ACC112 (cell line): ENCODE measurements around the gene TAC4.
A peak's percentile ranks its signal among the peaks of the same experiment; 100 is the strongest.

Source experiments
- H2AFZ ChIP-seq: fragments of 200-600 bp; sonication (generic); one replicate; pipeline ENCODE4 v1.6.0; 2017; ENCODE audit warnings: antibody characterized with exemption, low read length; ENCODE audit not compliant: unreplicated experiment
- H3K27ac ChIP-seq: fragments of 200-600 bp; sonication (generic); 2 replicates; pipeline ENCODE4 v1.5.1; 2014; ENCODE audit warnings: low read depth, mild to moderate bottlenecking, antibody characterized with exemption, low read length, moderate library complexity
- H3K27me3 ChIP-seq: fragments of 200-600 bp; sonication (generic); 2 replicates; pipeline ENCODE4 v1.6.1; 2014; ENCODE audit warnings: mild to moderate bottlenecking, antibody characterized with exemption, low read length, moderate library complexity, mixed read lengths; ENCODE audit not compliant: insufficient read depth
- H3K36me3 ChIP-seq: fragments of 200-600 bp; sonication (generic); 2 replicates; pipeline ENCODE4 v1.6.1; 2016; ENCODE audit warnings: mild to moderate bottlenecking, antibody characterized with exemption, low read length, moderate library complexity, mixed read lengths; ENCODE audit not compliant: insufficient read depth
- H3K4me1 ChIP-seq: fragments of 200-600 bp; sonication (generic); one replicate; pipeline ENCODE4 v1.6.1; 2016; ENCODE audit warnings: low read length, mixed read lengths; ENCODE audit not compliant: insufficient read depth, unreplicated experiment, control insufficient read depth
- H3K4me3 ChIP-seq: fragments of 200-600 bp; sonication (generic); 2 replicates; pipeline ENCODE4 v1.5.1; 2014; ENCODE audit warnings: mild to moderate bottlenecking, low read depth, low read length
- H3K79me2 ChIP-seq: fragments of 200-600 bp; sonication (generic); one replicate; pipeline ENCODE4 v1.6.0; 2016; ENCODE audit warnings: low read length; ENCODE audit not compliant: control insufficient read depth, unreplicated experiment, insufficient read depth

TAC4 gene

GRCh38 chr17:49858796-49859195, 10.9 kb upstream of the TAC4 start:
- Histone ChIP-seq H3K27ac (no peak overlapping the region), H3K79me2 (no peaks in the 10 kb centered on the region), H2AFZ (no peak overlapping the region), H3K36me3 (no peaks in the 10 kb centered on the region), H3K4me1 (peaks cover 3% of the 10 kb centered on the region), H3K27me3 (no peaks in the 10 kb centered on the region), H3K4me3 (no peak overlapping the region)

DNA sequence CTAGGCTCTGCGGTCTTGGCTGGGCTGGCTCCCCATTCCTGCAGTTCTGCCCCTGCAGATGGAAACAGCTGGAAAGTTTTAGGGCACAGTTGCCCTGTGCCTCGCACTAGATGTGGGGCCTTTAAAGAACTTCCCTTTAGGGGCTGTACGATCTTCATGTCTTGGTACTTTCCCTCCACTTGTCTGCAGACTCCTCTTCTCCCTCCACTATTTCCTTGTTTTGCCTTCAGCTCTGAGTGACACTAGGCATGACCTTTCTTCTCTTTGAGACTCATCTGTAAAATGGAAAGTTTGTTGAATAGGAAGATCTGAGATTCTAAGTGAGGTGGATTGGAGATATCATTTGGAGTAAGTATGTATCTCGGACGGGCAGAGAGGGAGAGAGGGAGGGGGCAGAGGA, 6.3 kb upstream of the TAC4 start:
- Histone ChIP-seq H3K36me3 (no peaks in the 10 kb centered on the region), H3K27me3 (no peaks in the 10 kb centered on the region), H3K79me2 (no peaks in the 10 kb centered on the region), H3K4me1 (no peaks in the 10 kb centered on the region), H3K27ac (no peak overlapping the region), H3K4me3 (no peak overlapping the region), H2AFZ (no peak overlapping the region)

DNA sequence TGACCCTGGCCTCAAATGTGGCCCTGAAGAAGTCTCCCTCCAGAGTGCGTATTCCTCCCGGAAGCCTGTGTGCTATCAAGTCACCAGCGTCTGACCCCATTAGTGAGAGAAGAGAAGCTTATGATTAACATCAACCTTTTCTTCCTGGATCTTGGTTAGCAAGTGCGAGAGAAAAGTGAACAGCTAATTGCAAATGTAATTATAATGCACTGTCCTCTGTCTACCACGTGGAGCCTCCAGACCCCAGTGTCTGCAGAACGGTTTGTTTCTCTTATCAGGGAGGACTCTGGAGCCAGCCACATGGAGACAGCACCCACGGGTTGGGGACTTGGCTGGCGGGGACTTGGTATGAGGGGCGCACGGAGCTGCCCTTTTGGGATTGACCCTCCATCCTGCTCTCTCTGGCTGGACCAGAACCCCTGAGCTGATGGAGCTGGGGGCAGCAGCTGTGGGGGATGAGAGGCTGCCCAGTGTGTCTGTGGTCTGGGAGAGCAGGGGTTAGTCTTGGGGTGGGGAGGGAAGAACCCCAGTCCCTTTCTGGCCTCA, 5.7 kb upstream of the TAC4 start:
- H3K27ac ChIP-seq, result no peak overlapping the region
- no peaks in the 10 kb centered on the region for H3K79me2 ChIP-seq
- no peaks in the 10 kb centered on the region for H3K36me3 ChIP-seq
- no peak overlapping the region for H3K4me3 ChIP-seq
- no peaks in the 10 kb centered on the region for H3K4me1 ChIP-seq
- H2AFZ ChIP-seq, result no peak overlapping the region
- no peaks in the 10 kb centered on the region for H3K27me3 ChIP-seq

DNA sequence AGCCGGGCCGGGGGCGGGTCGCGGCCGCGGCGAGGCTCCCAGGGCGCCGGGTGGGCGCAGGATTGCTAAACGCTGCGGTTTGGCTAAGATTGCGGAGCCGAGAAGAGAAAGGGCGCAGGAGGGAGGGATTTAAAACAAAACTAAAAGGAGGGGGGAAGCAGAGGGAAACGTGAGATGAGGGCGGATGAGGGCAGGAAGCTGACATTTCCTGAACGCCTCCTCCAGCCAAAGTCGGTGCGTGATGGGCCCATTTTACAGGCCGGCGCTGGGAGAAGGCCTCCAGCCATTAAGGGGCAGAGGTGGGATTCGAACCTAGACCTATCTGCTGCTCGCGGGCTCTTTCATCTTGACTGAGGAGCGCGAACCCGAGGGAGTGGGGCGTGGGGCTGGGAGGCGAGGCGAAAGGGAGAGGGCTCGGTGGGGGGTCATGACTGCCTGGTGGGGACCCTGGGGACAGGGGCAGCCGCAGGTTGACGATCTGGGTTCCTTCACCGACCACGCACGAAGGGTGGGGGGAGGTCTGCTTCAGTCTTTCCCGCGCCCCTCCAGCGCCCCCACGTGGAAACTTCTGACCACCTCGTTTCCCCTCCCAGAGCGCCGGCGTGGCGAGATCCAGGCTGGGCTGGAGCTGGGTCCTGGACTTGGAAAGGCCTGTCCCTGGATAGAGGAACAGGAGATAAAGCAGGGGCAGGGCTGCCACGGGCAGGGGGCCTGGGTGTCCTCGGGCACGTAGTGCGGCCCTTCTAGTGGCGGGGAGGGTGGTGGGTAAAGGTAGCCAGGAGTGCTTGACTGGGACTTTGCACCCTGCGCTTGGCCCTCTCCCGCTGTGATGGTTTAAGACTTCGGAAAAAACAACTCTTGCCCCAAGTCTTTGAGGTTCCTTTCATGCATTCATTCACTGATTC, 3.8 kb upstream of the TAC4 start:
- Histone ChIP-seq H3K79me2 (no peaks in the 10 kb centered on the region), H3K36me3 (no peaks in the 10 kb centered on the region), H2AFZ (peak overlapping the region; percentile 86), H3K4me3 (peak overlapping the region; percentile 74), H3K4me1 (no peaks in the 10 kb centered on the region), H3K27me3 (no peaks in the 10 kb centered on the region), H3K27ac (no peak overlapping the region)

GRCh38 chr17:49850772-49851386, 3.0 kb upstream of the TAC4 start:
- H2AFZ ChIP-seq, result peak overlapping the region; percentile 86
- no peak overlapping the region for H3K27ac ChIP-seq
- H3K4me3 ChIP-seq, result peak overlapping the region; percentile 74
- H3K36me3 ChIP-seq, result no peaks in the 10 kb centered on the region
- H3K27me3 ChIP-seq, result no peaks in the 10 kb centered on the region
- H3K79me2 ChIP-seq, result no peaks in the 10 kb centered on the region
- H3K4me1 ChIP-seq, result no peaks in the 10 kb centered on the region

DNA sequence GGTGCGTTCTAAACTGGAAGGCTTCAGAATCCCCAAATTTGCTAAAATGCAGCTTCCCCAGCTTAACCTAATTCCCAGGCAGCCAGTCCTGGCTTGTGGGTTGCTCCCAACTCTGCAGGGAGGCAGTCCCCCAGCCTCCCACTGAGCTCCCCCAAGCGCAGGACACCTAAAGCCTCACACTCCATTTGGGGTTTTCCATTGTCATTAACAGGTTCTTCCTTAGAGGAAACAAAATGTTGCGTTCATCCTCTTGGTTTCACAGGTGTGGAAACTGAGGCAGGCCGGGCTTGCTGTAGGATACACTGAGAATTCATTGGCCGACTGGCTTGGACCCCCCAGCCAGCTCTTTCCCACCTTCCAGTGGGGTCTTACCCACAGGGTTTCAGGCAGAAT, 2.3 kb upstream of the TAC4 start:
- Histone ChIP-seq H2AFZ (no peak overlapping the region), H3K27me3 (no peaks in the 10 kb centered on the region), H3K79me2 (no peaks in the 10 kb centered on the region), H3K4me3 (no peak overlapping the region), H3K4me1 (peaks cover 1% of the 10 kb centered on the region), H3K27ac (no peak overlapping the region), H3K36me3 (no peaks in the 10 kb centered on the region)

- H3K27me3 ChIP-seq, result no peaks in the 10 kb centered on the region
- H3K79me2 ChIP-seq, result no peaks in the 10 kb centered on the region
- H3K4me3 ChIP-seq, result no peak overlapping the region
- peaks cover 5% of the 10 kb centered on the region for H3K4me1 ChIP-seq
- no peak overlapping the region for H3K27ac ChIP-seq
- no peaks in the 10 kb centered on the region for H3K36me3 ChIP-seq
- H2AFZ ChIP-seq, result no peak overlapping the region
Observed at GRCh38 chr17:49848739-49849138, 870 bp upstream of the TAC4 start.

- no peak overlapping the region for H3K4me3 ChIP-seq
- H3K4me1 ChIP-seq, result peaks cover 5% of the 10 kb centered on the region
- H3K79me2 ChIP-seq, result no peaks in the 10 kb centered on the region
- H3K27ac ChIP-seq, result no peak overlapping the region
- no peak overlapping the region for H2AFZ ChIP-seq
- H3K36me3 ChIP-seq, result no peaks in the 10 kb centered on the region
- H3K27me3 ChIP-seq, result no peaks in the 10 kb centered on the region
Observed at GRCh38 chr17:49846938-49847712, 744 bp downstream of the TAC4 start.

DNA sequence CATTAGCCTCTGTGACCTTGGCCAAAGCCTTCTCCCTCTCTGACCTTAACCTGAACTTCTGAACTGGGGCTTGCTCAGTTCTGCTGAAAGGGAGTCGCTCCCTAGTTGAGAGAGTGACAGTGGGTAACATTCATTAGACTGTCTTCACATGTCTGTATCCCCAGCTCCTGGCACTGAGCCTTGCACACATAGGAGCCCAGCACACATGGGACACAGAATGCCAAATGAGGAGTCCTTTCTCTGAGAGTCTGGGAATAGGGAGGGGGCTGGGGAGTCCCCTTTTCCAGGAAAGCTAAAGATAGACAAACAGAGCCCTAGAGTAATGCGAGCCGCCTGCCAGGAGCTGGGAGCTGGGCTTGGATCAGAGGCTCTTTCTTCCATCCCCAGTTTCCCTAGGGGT, 2.5 kb downstream of the TAC4 start:
- no peak overlapping the region for H3K27ac ChIP-seq
- H3K27me3 ChIP-seq, result no peaks in the 10 kb centered on the region
- peaks cover 5% of the 10 kb centered on the region for H3K4me1 ChIP-seq
- no peak overlapping the region for H3K4me3 ChIP-seq
- no peak overlapping the region for H2AFZ ChIP-seq
- H3K79me2 ChIP-seq, result no peaks in the 10 kb centered on the region
- no peaks in the 10 kb centered on the region for H3K36me3 ChIP-seq

GRCh38 chr17:49843774-49844350, 4.0 kb downstream of the TAC4 start:
- Histone ChIP-seq H3K4me3 (no peak overlapping the region), H3K27ac (no peak overlapping the region), H2AFZ (no peak overlapping the region), H3K79me2 (no peaks in the 10 kb centered on the region), H3K36me3 (no peaks in the 10 kb centered on the region), H3K27me3 (no peaks in the 10 kb centered on the region), H3K4me1 (peaks cover 5% of the 10 kb centered on the region)
